IMR-90 (cell line): ENCODE measurements around the gene MARK4. TPM values are rescaled to one million over a fixed set of nuclear protein-coding genes. Genes with fewer than 3 reads are reported as not detected.
A peak's percentile ranks its signal among the peaks of the same experiment; 100 is the strongest.

ENCODE experiments used
- ATAC-seq: fragments of 200-7000 bp; cut with Tn5 transposase; 2 replicates; pipeline ENCODE4 v1.9.1; 2020; ENCODE audit warnings: low read depth, mild to moderate bottlenecking, moderate library complexity
- BruUV-seq: library from RNA; stranded (reverse); fragments of 400-500 nt; replicated peaks from 2 replicates; lab custom pipeline; 2021; lab: Mats Ljungman, UMichigan
- CTCF ChIA-PET: fragments of 300-600 bp; formaldehyde crosslinking; extraction: SDS; loops from one replicate; lab custom pipeline; 2021; ENCODE audit warnings: antibody characterized with exemption; lab: Yijun Ruan, JAX
- POLR2A ChIA-PET: fragments of 300-600 bp; sonication (Branson Sonifier 250); formaldehyde crosslinking; loops from one replicate; lab custom pipeline; 2022; ENCODE audit warnings: antibody characterized with exemption; ENCODE audit not compliant: unreplicated experiment; lab: Charles Lee
- DNase-seq: peaks from one replicate; pipeline ENCODE4 v3.0.0; 2013
- H2AFZ ChIP-seq: replicated peaks from 2 replicates; pipeline ENCODE3; 2013; ENCODE audit warnings: low read length, mild to moderate bottlenecking; ENCODE audit not compliant: poor library complexity
- H2AK5ac ChIP-seq: 2 replicates; pipeline ENCODE4 v1.6.1; 2013; ENCODE audit warnings: low read depth, low read length, inconsistent platforms
- H2AK9ac ChIP-seq: replicated peaks from 2 replicates; pipeline ENCODE3; 2013; ENCODE audit warnings: mild to moderate bottlenecking, low read depth, low read length, moderate library complexity; ENCODE audit not compliant: poor library complexity
- H2BK120ac ChIP-seq: 2 replicates; pipeline ENCODE4 v1.6.1; 2013; ENCODE audit warnings: low read depth, low read length, inconsistent platforms
- H2BK15ac ChIP-seq: 3 replicates; pipeline ENCODE4 v1.6.1; 2013; ENCODE audit warnings: low read depth, low read length, inconsistent platforms
- H2BK20ac ChIP-seq: 2 replicates; pipeline ENCODE4 v1.6.1; 2013; ENCODE audit warnings: low read depth, mild to moderate bottlenecking, inconsistent platforms, low read length, moderate library complexity
- H2BK5ac ChIP-seq: 2 replicates; pipeline ENCODE4 v1.6.1; 2013; ENCODE audit warnings: mild to moderate bottlenecking, low read depth, low read length, inconsistent platforms; ENCODE audit not compliant: poor library complexity, severe bottlenecking
- H3K14ac ChIP-seq: replicated peaks from 2 replicates; pipeline ENCODE4 v1.6.1; 2013; ENCODE audit warnings: low read depth, low read length, inconsistent platforms
- H3K18ac ChIP-seq: 2 replicates; pipeline ENCODE4 v1.6.1; 2013; ENCODE audit warnings: low read depth, low read length, control low read depth
- H3K23ac ChIP-seq: 2 replicates; pipeline ENCODE4 v1.6.1; 2013; ENCODE audit warnings: low read depth, low read length, inconsistent platforms
- H3K27ac ChIP-seq: 2 replicates; pipeline ENCODE4 v1.5.1; 2013; ENCODE audit warnings: mild to moderate bottlenecking, control low read depth, low read length; ENCODE audit not compliant: insufficient read depth
- H3K27me3 ChIP-seq: 2 replicates; pipeline ENCODE4 v1.6.1; 2013; ENCODE audit warnings: low read length; ENCODE audit not compliant: control insufficient read depth, insufficient read depth
- H3K36me3 ChIP-seq: 2 replicates; pipeline ENCODE4 v1.6.1; 2013; ENCODE audit warnings: low read length, mixed read lengths; ENCODE audit not compliant: control insufficient read depth, insufficient read depth
- H3K4ac ChIP-seq: 2 replicates; pipeline ENCODE4 v1.6.1; 2013; ENCODE audit warnings: low read depth, low read length, inconsistent platforms
- H3K4me1 ChIP-seq: 2 replicates; pipeline ENCODE4 v1.6.1; 2013; ENCODE audit warnings: low read length, mixed read lengths; ENCODE audit not compliant: control insufficient read depth, insufficient read depth
- H3K4me2 ChIP-seq: 2 replicates; pipeline ENCODE4 v1.6.1; 2013; ENCODE audit warnings: low read depth, mild to moderate bottlenecking, control low read depth, low read length, moderate library complexity
- H3K4me3 ChIP-seq: 2 replicates; pipeline ENCODE4 v1.5.1; 2013; ENCODE audit warnings: low read depth, mild to moderate bottlenecking, control low read depth, low read length, moderate library complexity; ENCODE audit not compliant: insufficient read depth
- H3K56ac ChIP-seq: 2 replicates; pipeline ENCODE4 v1.6.1; 2013; ENCODE audit warnings: low read length, inconsistent platforms; ENCODE audit not compliant: insufficient read depth; ENCODE audit errors: extremely low read depth
- H3K79me1 ChIP-seq, 2 experiments: 2 replicates each; pipeline ENCODE4 v1.6.1; 2013; ENCODE audit warnings: low read length in 2 of 2, inconsistent platforms in 1 of 2, low read depth in 1 of 2
- H3K9ac ChIP-seq: 2 replicates; pipeline ENCODE4 v1.6.1; 2013; ENCODE audit warnings: low read depth, low read length, control low read depth
- H3K9me1 ChIP-seq: 2 replicates; pipeline ENCODE4 v1.6.1; 2013; ENCODE audit warnings: low read length, inconsistent platforms; ENCODE audit not compliant: insufficient read depth
- H3K9me3 ChIP-seq: 2 replicates; pipeline ENCODE4 v1.6.1; 2013; ENCODE audit warnings: low read length; ENCODE audit not compliant: control insufficient read depth, insufficient read depth
- H4K20me1 ChIP-seq: 2 replicates; pipeline ENCODE4 v1.6.1; 2013; ENCODE audit warnings: low read length, inconsistent platforms; ENCODE audit not compliant: insufficient read depth
- H4K5ac ChIP-seq: 2 replicates; pipeline ENCODE4 v1.6.1; 2013; ENCODE audit warnings: mild to moderate bottlenecking, low read depth, low read length, control low read depth
- H4K8ac ChIP-seq, 2 experiments: 2 replicates each; pipeline ENCODE4 v1.6.1; 2013; ENCODE audit warnings: low read depth in 2 of 2, low read length in 2 of 2, control low read depth in 1 of 2, inconsistent platforms in 1 of 2
- H4K91ac ChIP-seq: 2 replicates; pipeline ENCODE4 v1.6.1; 2013; ENCODE audit warnings: low read depth, low read length, inconsistent platforms; ENCODE audit not compliant: insufficient read depth
- CEBPB ChIP-seq: IDR thresholded peaks from 2 replicates; pipeline ENCODE4 v1.6.1; 2012; ENCODE audit warnings: low read depth, low read length, improper control_type of control experiment
- CHD1 ChIP-seq: IDR thresholded peaks from 2 replicates; pipeline ENCODE4 v1.6.1; 2012; ENCODE audit warnings: low read depth, low read length, improper control_type of control experiment
- CTCF ChIP-seq: conservative IDR thresholded peaks from 2 replicates; pipeline ENCODE4 v1.5.1; 2012; ENCODE audit warnings: mild to moderate bottlenecking, low read depth, low read length, improper control_type of control experiment
- MAZ ChIP-seq: IDR thresholded peaks from 2 replicates; pipeline ENCODE4 v1.6.1; 2012; ENCODE audit warnings: low read depth, mild to moderate bottlenecking, low read length, improper control_type of control experiment, moderate library complexity, borderline replicate concordance
- MXI1 ChIP-seq: IDR thresholded peaks from 2 replicates; pipeline ENCODE4 v1.6.1; 2012; ENCODE audit warnings: low read depth, mild to moderate bottlenecking, low read length, moderate library complexity, borderline replicate concordance
- RCOR1 ChIP-seq: IDR thresholded peaks from 2 replicates; pipeline ENCODE4 v1.6.1; 2012; ENCODE audit warnings: mild to moderate bottlenecking, low read length, improper control_type of control experiment; ENCODE audit not compliant: insufficient replicate concordance
- RFX5 ChIP-seq: IDR thresholded peaks from 2 replicates; pipeline ENCODE4 v1.8.0; 2012; ENCODE audit warnings: low read depth, mild to moderate bottlenecking, low read length, moderate library complexity
- SMC3 ChIP-seq: fragments of 150-350 bp; IDR thresholded peaks from 2 replicates; pipeline ENCODE4 v1.6.1; 2016; ENCODE audit warnings: low read depth, mild to moderate bottlenecking, antibody characterized with exemption, low read length, moderate library complexity
- WGBS, 2 experiments: methylation state at CpG; one replicate each; pipeline versions ENCODE4 v1.1.5 to v1.1.7; 2013; ENCODE audit warnings: missing lambda C conversion rate in 2 of 2; ENCODE audit not compliant: insufficient read length in 1 of 2; ENCODE audit errors: extremely low coverage in 2 of 2; 5-methylcytosine and 5-hydroxymethylcytosine counted together
- dilution Hi-C: fragments of 300-500 bp; cut with HindIII; formaldehyde crosslinking; loops from one replicate; pipeline ENCODE4 v1.14.3; 2018; ENCODE audit warnings: low sequenced_read_pairs; ENCODE audit not compliant: unreplicated experiment
- in situ Hi-C: fragments of 300-500 bp; cut with MboI; formaldehyde crosslinking; loops from 3 replicates; pipeline ENCODE4 v1.14.3; 2019; ENCODE audit warnings: low sequenced_read_pairs, inconsistent platforms, mixed read lengths
- intact Hi-C: fragments of 100-400 bp; cut with micrococcal nuclease; formaldehyde crosslinking; loops from 2 replicates; pipeline ENCODE4 v1.10.0; 2022
- polyA plus RNA-seq, 3 experiments: library from polyadenylated mRNA; depleted of rRNA; stranded (reverse); fragments of >200 nt; gene quantifications; 2 replicates each; pipeline ENCODE4 v1.2.3, GENCODE V29; 2012; ENCODE audit warnings: low replicate concordance in 1 of 3
- total RNA-seq: library from RNA; depleted of rRNA; stranded (reverse); fragments of >200 nt; gene quantifications from 2 replicates; pipeline ENCODE4 v1.2.3, GENCODE V29; 2012

MARK4 gene
- total and polyA plus RNA-seq, 2 of the 4 experiments (the other 2 are of a cell fraction): 11.3 to 20.7 TPM

GRCh38 chr19:45275370-45275971, 24.4 kb downstream of the MARK4 start:
- DNase-seq (peak; percentile 46), ATAC-seq (no peak)
- H3K27me3 ChIP-seq: no peaks in the 10 kb centered on the region
- no TSS peak for BruUV-seq
- no peak overlapping the region for H3K14ac ChIP-seq
- H4K91ac ChIP-seq: no peak overlapping the region
- ChIA-PET POLR2A (interaction anchor here (0.7 kb wide), 1 partner anchor 19 kb away, joined by 5 read pairs; no protein-coding TSS in a partner anchor), CTCF (no interaction called here)
- H2BK15ac ChIP-seq: no peak overlapping the region
- no peak overlapping the region for H2AK9ac ChIP-seq
- no peak overlapping the region for H4K8ac ChIP-seq
- 0% methylated on average over 1 of the region's 12 CpGs; no CpG with 5 or more reads in 1 of the 2 experiments for WGBS, 2 experiments
- H3K56ac ChIP-seq: no peak overlapping the region
- in situ Hi-C loops: no loop called here
- dilution Hi-C loops: no loop called here
- intact Hi-C loops: no loop called here
- H3K27ac ChIP-seq: no peak overlapping the region
- H2AFZ ChIP-seq: no peak overlapping the region
- peaks cover 7 to 21% of the 10 kb centered on the region in 2 experiments; a peak in 3 of 4 replicates for H3K79me1 ChIP-seq
- peaks cover 49% of the 10 kb centered on the region for H3K36me3 ChIP-seq
- no peak overlapping the region for H2BK120ac ChIP-seq
- no peak overlapping the region for H3K4ac ChIP-seq
- H3K4me2 ChIP-seq: no peak overlapping the region
- H3K9me1 ChIP-seq: peaks cover 11% of the 10 kb centered on the region
- no peak overlapping the region for H3K4me3 ChIP-seq
- H3K9me3 ChIP-seq: no peaks in the 10 kb centered on the region
- no peak overlapping the region for H3K9ac ChIP-seq
- no peak overlapping the region for H3K18ac ChIP-seq
- no peak for TF ChIP-seq CTCF
- TF ChIP-seq RFX5: no peak
- TF ChIP-seq CHD1: no peak
- TF ChIP-seq RCOR1: no peak
- no peak for TF ChIP-seq CEBPB
- no peak for TF ChIP-seq SMC3
- no peak for TF ChIP-seq MXI1
- no peak for TF ChIP-seq MAZ
- H3K4me1 ChIP-seq: peaks cover 8% of the 10 kb centered on the region
- H4K20me1 ChIP-seq: peaks cover 18% of the 10 kb centered on the region
- H3K23ac ChIP-seq: no peak overlapping the region
- H2AK5ac ChIP-seq: no peak overlapping the region
- no peak overlapping the region for H2BK5ac ChIP-seq
- H4K5ac ChIP-seq: no peak overlapping the region
- H2BK20ac ChIP-seq: no peak overlapping the region
